Progenitor cell of endocrine pancreas (in vitro differentiated cells): ENCODE data around the gene ENHO. TPM values are rescaled to one million over a fixed set of nuclear protein-coding genes. Genes with fewer than 3 reads are reported as not detected.

ENCODE experiments used
- DNase-seq: peaks from one replicate; pipeline ENCODE4 v3.0.0; 2021; ENCODE audit warnings: low spot score; ENCODE audit not compliant: unreplicated experiment
- H3K27ac Mint-ChIP-seq: 2 replicates; pipeline ENCODE4 v1.8.0; 2021; ENCODE audit warnings: mild to moderate bottlenecking, moderate library complexity, mixed read lengths
- H3K27me3 Mint-ChIP-seq: 2 replicates; pipeline ENCODE4 v1.8.0; 2021; ENCODE audit warnings: mixed read lengths
- H3K36me3 Mint-ChIP-seq: 2 replicates; pipeline ENCODE4 v1.8.0; 2022; ENCODE audit warnings: mixed read lengths; ENCODE audit not compliant: insufficient read depth
- H3K4me1 Mint-ChIP-seq: 2 replicates; pipeline ENCODE4 v1.8.0; 2021; ENCODE audit warnings: low read depth, mixed read lengths
- H3K4me3 Mint-ChIP-seq: 2 replicates; pipeline ENCODE4 v1.8.0; 2021; ENCODE audit warnings: low read depth, mild to moderate bottlenecking, moderate library complexity, mixed read lengths
- H3K9me3 Mint-ChIP-seq: 2 replicates; pipeline ENCODE4 v1.8.0; 2021; ENCODE audit warnings: low read depth, mixed read lengths
- long read RNA-seq: library from polyadenylated mRNA; unstranded; transcript quantifications from one replicate; pipeline ENCODE4 v2.0.0, GENCODE V29; 2020
- total RNA-seq: library from RNA; stranded (reverse); gene quantifications from 2 replicates; pipeline ENCODE4 v1.2.1, GENCODE V29; 2021
- TF ChIP-seq, protein P1 (sequence below): fragments of 200-600 bp; sonication (generic); IDR thresholded peaks from one replicate; pipeline ENCODE4 v1.5.0; 2021; ENCODE audit warnings: antibody characterized with exemption, mild to moderate bottlenecking; ENCODE audit not compliant: unreplicated experiment

The ENHO gene
- 4.0 and 4.5 TPM in 2 replicates for total RNA-seq
- long read RNA-seq = 0 reads

DNA sequence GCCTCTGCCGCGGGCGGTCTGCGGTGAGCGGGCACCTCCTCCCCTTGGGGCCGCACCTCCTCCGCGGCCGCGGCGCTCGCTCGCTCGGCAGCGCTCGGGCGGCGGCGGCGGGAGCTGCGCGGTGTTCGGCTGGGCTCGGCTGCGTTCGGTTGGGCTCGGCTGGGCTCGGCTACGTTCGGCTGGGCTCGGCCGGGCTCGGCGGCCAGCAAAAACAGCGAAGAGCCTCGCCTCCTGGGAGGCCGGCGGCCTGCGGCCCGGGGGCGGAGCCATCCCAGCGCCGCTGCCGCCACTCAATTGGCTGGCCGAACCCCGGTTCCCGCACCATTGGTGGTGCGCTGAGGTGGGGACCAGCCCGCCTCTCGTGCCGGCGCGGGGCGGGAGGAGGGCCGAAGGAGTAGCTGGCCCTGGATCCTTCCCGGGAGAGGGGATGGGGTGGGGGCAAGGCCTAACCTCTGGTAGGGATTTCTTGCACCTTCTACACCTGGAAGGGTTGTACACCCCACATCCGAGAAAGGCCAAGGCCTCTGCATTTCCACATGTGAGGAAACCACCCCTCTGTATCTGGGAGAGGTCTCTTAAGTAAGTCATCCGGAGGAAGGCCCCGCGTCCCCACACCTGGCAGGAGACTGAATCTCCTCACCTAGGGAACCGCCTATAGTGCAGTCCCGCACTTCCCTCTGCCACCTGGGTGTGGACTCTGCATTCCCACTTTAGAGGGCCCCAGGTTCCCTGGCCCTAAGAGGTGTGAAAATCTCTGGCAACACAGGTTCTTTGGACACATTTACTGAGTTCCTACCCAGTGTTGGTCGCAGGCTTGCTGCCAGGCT, at the start of gene ENHO:
Gene ENHO, minus strand, starts transcription at position 20 of the 827 bp plus-strand sequence. CDS start 1,295 bp downstream, outside the sequence.
- DNase-seq = peak; percentile 87
- Mint-ChIP-seq H3K4me3 (peak within 1 kb of the TSS; percentile 70), H3K27me3 (peaks cover 51% of the 10 kb centered on the region), H3K36me3 (no peaks in the 10 kb centered on the region), H3K4me1 (peaks cover 4% of the 10 kb centered on the region), H3K9me3 (no peaks in the 10 kb centered on the region), H3K27ac (no peak within 1 kb of the TSS)
- TF ChIP-seq, protein P1, sequence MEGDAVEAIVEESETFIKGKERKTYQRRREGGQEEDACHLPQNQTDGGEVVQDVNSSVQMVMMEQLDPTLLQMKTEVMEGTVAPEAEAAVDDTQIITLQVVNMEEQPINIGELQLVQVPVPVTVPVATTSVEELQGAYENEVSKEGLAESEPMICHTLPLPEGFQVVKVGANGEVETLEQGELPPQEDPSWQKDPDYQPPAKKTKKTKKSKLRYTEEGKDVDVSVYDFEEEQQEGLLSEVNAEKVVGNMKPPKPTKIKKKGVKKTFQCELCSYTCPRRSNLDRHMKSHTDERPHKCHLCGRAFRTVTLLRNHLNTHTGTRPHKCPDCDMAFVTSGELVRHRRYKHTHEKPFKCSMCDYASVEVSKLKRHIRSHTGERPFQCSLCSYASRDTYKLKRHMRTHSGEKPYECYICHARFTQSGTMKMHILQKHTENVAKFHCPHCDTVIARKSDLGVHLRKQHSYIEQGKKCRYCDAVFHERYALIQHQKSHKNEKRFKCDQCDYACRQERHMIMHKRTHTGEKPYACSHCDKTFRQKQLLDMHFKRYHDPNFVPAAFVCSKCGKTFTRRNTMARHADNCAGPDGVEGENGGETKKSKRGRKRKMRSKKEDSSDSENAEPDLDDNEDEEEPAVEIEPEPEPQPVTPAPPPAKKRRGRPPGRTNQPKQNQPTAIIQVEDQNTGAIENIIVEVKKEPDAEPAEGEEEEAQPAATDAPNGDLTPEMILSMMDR = no peak

DNA sequence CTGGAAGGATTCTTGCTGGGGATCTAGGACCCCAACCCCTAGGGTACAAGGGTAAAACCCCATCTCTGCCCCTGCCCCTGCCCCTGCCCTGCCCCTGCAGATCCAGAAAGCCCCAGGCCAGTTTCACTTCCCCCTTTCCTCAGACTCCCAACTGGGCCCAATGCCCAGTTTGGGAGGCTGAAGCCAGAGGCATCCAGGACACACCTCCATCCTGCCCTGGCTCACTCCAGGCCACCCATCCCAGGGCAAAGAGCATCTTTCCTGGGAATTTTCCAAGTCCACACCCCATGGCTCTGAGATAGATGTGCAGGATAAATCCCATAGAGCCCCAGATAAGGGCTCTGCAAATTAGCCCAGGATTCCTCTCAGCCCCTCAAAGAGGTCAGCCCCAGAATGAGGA, 49.3 kb upstream of the ENHO start:
- TF ChIP-seq, protein P1 = no peak

DNA sequence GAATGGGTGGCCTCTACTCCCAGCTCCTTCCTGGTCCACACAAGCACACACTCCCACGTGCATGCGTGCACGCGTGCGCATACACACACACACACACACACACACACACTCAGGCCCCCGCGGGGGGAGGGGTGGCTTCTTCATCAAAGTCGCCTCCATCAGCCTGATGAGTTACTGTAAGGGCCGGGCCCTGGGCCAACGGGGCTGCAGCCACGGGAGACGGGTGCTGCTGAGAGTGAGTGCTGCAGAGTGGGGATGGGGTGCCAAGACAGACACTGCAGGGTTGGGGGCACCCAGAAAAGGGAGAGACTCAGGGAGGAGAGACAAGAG, 48.7 kb upstream of the ENHO start:
- H3K36me3 Mint-ChIP-seq = no peaks in the 10 kb centered on the region
- H3K9me3 Mint-ChIP-seq = no peaks in the 10 kb centered on the region
- DNase-seq = no peak
- H3K4me1 Mint-ChIP-seq = peaks cover 4% of the 10 kb centered on the region
- TF ChIP-seq, protein P1 = no peak
- no peak overlapping the region for H3K4me3 Mint-ChIP-seq
- no peak overlapping the region for H3K27ac Mint-ChIP-seq
- peaks cover 74% of the 10 kb centered on the region for H3K27me3 Mint-ChIP-seq

More for the DNA sequence above, 49.3 kb upstream of the ENHO start:
- Mint-ChIP-seq H3K4me3 (no peak overlapping the region), H3K4me1 (peaks cover 7% of the 10 kb centered on the region), H3K36me3 (no peaks in the 10 kb centered on the region), H3K27ac (no peak overlapping the region), H3K9me3 (no peaks in the 10 kb centered on the region), H3K27me3 (peaks cover 74% of the 10 kb centered on the region)
- DNase-seq = no peak

DNA sequence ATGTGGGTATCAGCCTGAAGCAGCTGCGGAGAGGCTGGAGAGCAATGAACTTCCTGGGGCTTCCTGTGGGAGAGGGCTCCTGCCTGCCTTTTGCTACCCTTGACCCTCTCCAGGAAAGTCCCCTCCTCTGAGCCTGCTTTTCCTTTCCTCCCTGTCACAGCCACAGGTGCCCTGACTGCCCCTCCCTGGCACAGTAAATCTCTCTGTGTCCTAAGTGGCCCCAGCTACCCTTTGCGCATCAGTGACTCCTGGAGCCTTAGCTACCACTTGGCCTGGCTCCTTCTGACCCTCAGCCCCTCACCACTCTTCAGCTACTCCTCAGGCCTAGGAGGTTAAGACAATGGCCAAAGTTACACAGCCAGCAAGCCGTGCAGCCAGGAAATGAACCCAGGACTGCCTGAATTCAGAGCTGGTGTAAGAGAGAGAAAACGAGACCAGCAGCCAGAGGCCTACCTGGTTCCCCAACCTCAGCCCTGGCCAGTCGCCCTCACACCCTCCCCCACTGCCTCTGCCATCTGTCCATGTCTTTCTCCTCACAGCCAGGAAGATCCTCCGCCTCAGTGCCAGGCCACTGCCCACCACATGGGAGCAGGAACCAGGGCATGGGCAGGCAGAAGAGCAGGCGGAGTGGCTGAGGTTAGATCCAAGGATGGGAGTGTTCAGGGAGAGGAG, 48.2 kb upstream of the ENHO start:
- peak overlapping the region; percentile 59 for H3K27ac Mint-ChIP-seq
- no peak overlapping the region for H3K4me3 Mint-ChIP-seq

GRCh38 chr9:34570376-34570775, 47.6 kb upstream of the ENHO start:
- TF ChIP-seq, protein P1 = no peak
- peaks cover 1% of the 10 kb centered on the region for H3K4me1 Mint-ChIP-seq
- H3K4me3 Mint-ChIP-seq = no peak overlapping the region
- H3K27ac Mint-ChIP-seq = no peak overlapping the region
- no peaks in the 10 kb centered on the region for H3K9me3 Mint-ChIP-seq
- H3K27me3 Mint-ChIP-seq = peaks cover 66% of the 10 kb centered on the region
- no peak for DNase-seq
- H3K36me3 Mint-ChIP-seq = no peaks in the 10 kb centered on the region

More for the DNA sequence above, 48.2 kb upstream of the ENHO start:
- no peak for DNase-seq
- Mint-ChIP-seq H3K36me3 (no peaks in the 10 kb centered on the region), H3K4me1 (peaks cover 3% of the 10 kb centered on the region), H3K27me3 (peaks cover 69% of the 10 kb centered on the region), H3K9me3 (no peaks in the 10 kb centered on the region)
- TF ChIP-seq, protein P1 = no peak
